ENCODE measurements around the gene STK17B.

Gene STK17B

GRCh38 chr2:196096982-196097745, 74.2 kb downstream of the STK17B start:
- no peaks in the 10 kb centered on the region for H3K9me3 ChIP-seq (ENCODE audit: control insufficient read depth, insufficient read depth, low read depth, low read length)
- H3K4me1 ChIP-seq (ENCODE audit: control insufficient read depth, insufficient read depth, low read length) = no peaks in the 10 kb centered on the region
- H3K36me3 ChIP-seq (ENCODE audit: control insufficient read depth in 2 of 2, insufficient read depth in 1 of 2, low read length in 2 of 2) = no peaks in the 10 kb centered on the region
- no peak for TF ChIP-seq ZNF571 (tag by site-specific recombination; IDR thresholded peaks at IDR 0.05)
- TF ChIP-seq MEIS1 (CRISPR knock-in tag; IDR thresholded peaks at IDR 0.05; ENCODE audit: borderline replicate concordance) = no peak
- TF ChIP-seq PRDM4 (tag by site-specific recombination; IDR thresholded peaks at IDR 0.05) = no peak
- TF ChIP-seq ZNF473 (tag by site-specific recombination; IDR thresholded peaks at IDR 0.05) = no peak
- no peak for TF ChIP-seq ZNF202 (tag by site-specific recombination; IDR thresholded peaks at IDR 0.05; ENCODE audit: borderline replicate concordance)
- CTCF ChIA-PET = interaction anchor here (0.5 to 1.2 kb wide), 2 partner anchors 19 to 738 kb away, joined by 3 to 5 read pairs; no protein-coding TSS in a partner anchor
- POLR2A ChIA-PET = no interaction called here
- H3K4me3 ChIP-seq (ENCODE audit: low read depth, low read length) = no peak overlapping the region
- no peak overlapping the region for H3K27ac ChIP-seq (ENCODE audit: extremely low read depth, low read depth, low read length)

- H3K4me3 ChIP-seq (ENCODE audit: low read depth, low read length) = no peak overlapping the region
- H3K4me1 ChIP-seq (ENCODE audit: control insufficient read depth, insufficient read depth, low read length) = no peaks in the 10 kb centered on the region
- ChIA-PET POLR2A (no interaction called here), CTCF (interaction anchor here (0.5 to 0.7 kb wide), 2 partner anchors 18 to 739 kb away, joined by 3 read pairs; no protein-coding TSS in a partner anchor)
- no peaks in the 10 kb centered on the region for H3K36me3 ChIP-seq (ENCODE audit: control insufficient read depth in 2 of 2, insufficient read depth in 1 of 2, low read length in 2 of 2)
- no peak overlapping the region for H3K27ac ChIP-seq (ENCODE audit: extremely low read depth, low read depth, low read length)
- no peaks in the 10 kb centered on the region for H3K9me3 ChIP-seq (ENCODE audit: control insufficient read depth, insufficient read depth, low read depth, low read length)
- no peak for TF ChIP-seq ZNF274 (IDR thresholded peaks at IDR 0.05; ENCODE audit: low read length)
- TF ChIP-seq ZNF274 (tag by site-specific recombination; IDR thresholded peaks at IDR 0.05; ENCODE audit: borderline replicate concordance) = no peak
- TF ChIP-seq KLF8 (tag by site-specific recombination; IDR thresholded peaks at IDR 0.05) = no peak
- TF ChIP-seq ZNF664 (tag by site-specific recombination; IDR thresholded peaks at IDR 0.05) = no peak
- TF ChIP-seq ZSCAN5A (tag by site-specific recombination; IDR thresholded peaks at IDR 0.05) = no peak
- no peak for TF ChIP-seq ZBTB11 (tag by site-specific recombination; conservative IDR thresholded peaks at IDR 0.05; ENCODE audit: low read depth)
- no peak for TF ChIP-seq ZNF791 (tag by site-specific recombination; IDR thresholded peaks at IDR 0.05)
- TF ChIP-seq ZNF214 (tag by site-specific recombination; IDR thresholded peaks at IDR 0.05; ENCODE audit: borderline replicate concordance) = no peak
- TF ChIP-seq ZNF280C (tag by site-specific recombination; IDR thresholded peaks at IDR 0.05) = no peak
- no peak for TF ChIP-seq OSR2 (tag by site-specific recombination; IDR thresholded peaks at IDR 0.05)
- no peak for TF ChIP-seq ZNF560 (tag by site-specific recombination; IDR thresholded peaks at IDR 0.05; ENCODE audit: borderline replicate concordance)
- TF ChIP-seq ZNF701 (tag by site-specific recombination; IDR thresholded peaks at IDR 0.05) = no peak
- TF ChIP-seq BCL11A (tag by site-specific recombination; IDR thresholded peaks at IDR 0.05; ENCODE audit: low read depth) = no peak
- no peak for TF ChIP-seq FEZF1 (tag by site-specific recombination; IDR thresholded peaks at IDR 0.05)
- TF ChIP-seq ZNF645 (tag by site-specific recombination; IDR thresholded peaks at IDR 0.05) = no peak
- no peak for TF ChIP-seq ZXDB (tag by site-specific recombination; IDR thresholded peaks at IDR 0.05)
- no peak for TF ChIP-seq ZFP41 (tag by site-specific recombination; IDR thresholded peaks at IDR 0.05; ENCODE audit: borderline replicate concordance)
- no peak for TF ChIP-seq ZNF76 (tag by site-specific recombination; IDR thresholded peaks at IDR 0.05; ENCODE audit: borderline replicate concordance, low read depth)
These were observed 75.1 kb downstream of the STK17B start for GRCh38 chr2:196096264-196096663.
